Left ventricle myocardium inferior (tissue), 1 donor: ENCODE results near the gene PKP1. TPM values are rescaled to one million over a fixed set of nuclear protein-coding genes. Genes with fewer than 3 reads are reported as not detected.
"Not testable (repeated sequence)": the region's sequence is repeated elsewhere in the genome, so short reads cannot be mapped to it uniquely, and the experiment has no call there.

ENCODE experiments used
- DNase-seq: peaks from one replicate; pipeline ENCODE4 v3.0.0-alpha.2; 2020
- H3K27ac ChIP-seq: fragments of 200-600 bp; replicated peaks from 2 replicates; pipeline ENCODE4 v1.8.0; 2021
- H3K27me3 ChIP-seq: fragments of 200-600 bp; 2 replicates; pipeline ENCODE4 v1.8.0; 2021; ENCODE audit warnings: low read depth
- H3K36me3 ChIP-seq: fragments of 200-600 bp; 2 replicates; pipeline ENCODE4 v1.8.0; 2021
- H3K4me1 ChIP-seq: fragments of 200-600 bp; 2 replicates; pipeline ENCODE4 v1.8.0; 2021
- H3K4me3 ChIP-seq: fragments of 200-600 bp; 2 replicates; pipeline ENCODE4 v1.8.0; 2021; ENCODE audit warnings: mild to moderate bottlenecking, moderate library complexity
- H3K9me3 ChIP-seq: fragments of 200-600 bp; replicated peaks from 2 replicates; pipeline ENCODE4 v1.8.0; 2021
- intact Hi-C: fragments of 100-400 bp; cut with micrococcal nuclease; formaldehyde crosslinking; loops from one replicate; pipeline ENCODE4 v1.11.0; 2022
- total RNA-seq: library from RNA; stranded (reverse); fragmentation: NEBNext Ultra II Directional; extraction: Animal tissue kit (Norgen Biotek cat#: 25700); gene quantifications from one replicate; pipeline ENCODE4 v1.2.1, GENCODE V29; 2021
- TF ChIP-seq, protein P1 (sequence below): fragments of 200-600 bp; IDR thresholded peaks from 2 replicates; pipeline ENCODE4 v1.8.0; 2021; ENCODE audit warnings: antibody characterized with exemption, mild to moderate bottlenecking, borderline replicate concordance
- donor health status: DM: no; HTN: yes; CAD: no; lungs with severe emphysema.

Gene PKP1
- total RNA-seq, 1 donor from 2014 or later = 0.38 TPM

DNA sequence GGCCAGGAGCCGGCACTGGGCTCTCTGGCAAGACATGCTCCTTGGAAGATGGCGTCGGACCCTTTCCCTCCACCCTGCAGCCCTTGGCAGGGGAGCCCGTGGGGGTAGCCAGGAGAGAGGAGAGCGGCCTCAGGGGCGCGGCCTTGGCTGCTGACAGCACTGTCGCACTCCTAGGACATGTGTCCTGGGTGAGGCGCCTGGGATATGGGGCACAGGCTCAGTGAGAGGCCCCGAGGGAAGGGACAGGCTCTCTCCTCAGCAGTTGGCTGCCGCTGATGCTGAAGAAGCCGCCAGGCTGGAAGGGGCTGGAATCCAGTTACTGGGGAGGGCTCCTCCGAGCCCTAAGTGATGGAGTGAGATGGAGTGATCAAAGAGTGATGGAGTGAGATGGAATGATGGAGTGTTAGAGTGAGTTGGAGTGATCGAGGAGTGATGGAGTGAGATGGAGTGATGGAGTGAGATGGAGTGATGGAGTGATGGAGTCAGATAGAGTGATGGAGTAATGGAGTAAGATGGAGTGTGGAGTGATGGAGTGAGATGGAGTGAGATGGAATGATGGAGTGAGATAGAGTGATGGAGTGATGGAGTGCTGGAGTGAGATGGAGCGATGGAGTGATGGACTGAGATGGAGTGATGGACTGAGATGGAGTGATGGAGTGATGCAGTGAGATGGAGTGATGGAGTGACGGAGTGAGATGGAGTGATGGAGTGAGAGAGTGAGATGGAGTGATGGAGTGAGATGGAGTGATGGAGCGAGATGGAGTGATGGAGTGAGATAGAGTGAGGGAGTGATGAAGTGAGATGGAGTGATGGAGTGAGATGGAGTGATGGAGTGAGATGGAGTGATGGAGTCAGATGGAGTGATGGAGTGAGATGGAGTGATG lies 27.6 kb upstream of the PKP1 start:
- H3K9me3 ChIP-seq = no peaks in the 10 kb centered on the region
- TF ChIP-seq, protein P1, sequence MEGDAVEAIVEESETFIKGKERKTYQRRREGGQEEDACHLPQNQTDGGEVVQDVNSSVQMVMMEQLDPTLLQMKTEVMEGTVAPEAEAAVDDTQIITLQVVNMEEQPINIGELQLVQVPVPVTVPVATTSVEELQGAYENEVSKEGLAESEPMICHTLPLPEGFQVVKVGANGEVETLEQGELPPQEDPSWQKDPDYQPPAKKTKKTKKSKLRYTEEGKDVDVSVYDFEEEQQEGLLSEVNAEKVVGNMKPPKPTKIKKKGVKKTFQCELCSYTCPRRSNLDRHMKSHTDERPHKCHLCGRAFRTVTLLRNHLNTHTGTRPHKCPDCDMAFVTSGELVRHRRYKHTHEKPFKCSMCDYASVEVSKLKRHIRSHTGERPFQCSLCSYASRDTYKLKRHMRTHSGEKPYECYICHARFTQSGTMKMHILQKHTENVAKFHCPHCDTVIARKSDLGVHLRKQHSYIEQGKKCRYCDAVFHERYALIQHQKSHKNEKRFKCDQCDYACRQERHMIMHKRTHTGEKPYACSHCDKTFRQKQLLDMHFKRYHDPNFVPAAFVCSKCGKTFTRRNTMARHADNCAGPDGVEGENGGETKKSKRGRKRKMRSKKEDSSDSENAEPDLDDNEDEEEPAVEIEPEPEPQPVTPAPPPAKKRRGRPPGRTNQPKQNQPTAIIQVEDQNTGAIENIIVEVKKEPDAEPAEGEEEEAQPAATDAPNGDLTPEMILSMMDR = no peak
- peaks cover 13% of the 10 kb centered on the region for H3K4me1 ChIP-seq
- intact Hi-C loops = loop anchor here (5.0 to 10.0 kb wide), 2 partner anchors 89 to 107 kb away; no protein-coding TSS in a partner anchor
- H3K27ac ChIP-seq = no peak overlapping the region
- peaks cover 28% of the 10 kb centered on the region for H3K27me3 ChIP-seq
- H3K4me3 ChIP-seq = no peak overlapping the region
- no peak for DNase-seq
- no peaks in the 10 kb centered on the region for H3K36me3 ChIP-seq

DNA sequence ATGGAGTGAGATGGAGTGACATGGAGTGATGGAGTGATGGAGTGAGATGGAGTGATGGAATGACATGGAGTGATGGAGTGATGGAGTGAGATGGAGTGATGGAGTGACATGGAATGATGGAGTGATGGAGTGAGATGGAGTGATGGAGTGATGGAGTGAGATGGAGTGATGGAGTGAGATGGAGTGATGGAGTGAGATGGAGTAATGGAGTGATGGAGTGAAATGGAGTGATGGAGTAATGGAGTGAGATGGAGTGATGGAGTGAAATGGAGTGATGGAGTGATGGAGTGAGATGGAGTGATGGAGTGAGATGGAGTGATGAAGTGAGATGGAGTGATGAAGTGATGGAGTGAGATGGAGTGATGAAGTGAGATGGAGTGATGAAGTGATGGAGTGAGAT lies 25.2 kb upstream of the PKP1 start:
- H3K36me3 ChIP-seq, H3K4me3 ChIP-seq, H3K9me3 ChIP-seq, H3K27ac ChIP-seq, DNase-seq: not testable (repeated sequence)
- intact Hi-C loops = loop anchor here (5.0 to 10.0 kb wide), 2 partner anchors 87 to 104 kb away; no protein-coding TSS in a partner anchor
- Histone ChIP-seq H3K4me1 (peaks cover 13% of the 10 kb centered on the region), H3K27me3 (peaks cover 40% of the 10 kb centered on the region)

DNA sequence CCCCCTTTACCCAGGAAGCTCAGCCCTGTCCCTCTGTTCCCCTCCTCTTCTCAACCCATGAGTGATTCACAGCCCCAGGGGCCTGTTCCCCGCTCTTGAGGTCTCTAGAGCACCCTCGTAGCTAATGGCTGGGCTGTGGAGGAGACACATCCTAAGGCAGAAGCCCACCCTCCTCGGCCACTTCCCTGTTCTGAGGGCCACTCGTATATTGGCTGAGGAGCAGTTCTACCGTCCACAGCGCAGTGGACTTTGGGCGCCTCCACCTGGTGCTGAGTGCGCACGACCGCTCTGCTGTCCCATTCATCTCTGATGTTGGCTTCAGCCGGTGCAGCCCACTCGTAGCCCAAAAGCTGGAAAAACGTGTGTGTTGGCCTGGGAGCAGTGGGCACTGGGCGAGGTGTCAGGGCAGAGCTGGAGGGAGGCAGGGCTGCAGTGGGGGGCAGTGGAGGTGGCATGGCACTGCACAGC lies 24.5 kb upstream of the PKP1 start:
- intact Hi-C loops = loop anchor here (5.0 to 10.0 kb wide), 2 partner anchors 86 to 104 kb away; no protein-coding TSS in a partner anchor
- Histone ChIP-seq H3K9me3 (no peaks in the 10 kb centered on the region), H3K27ac (no peak overlapping the region), H3K36me3 (no peaks in the 10 kb centered on the region), H3K27me3 (peaks cover 41% of the 10 kb centered on the region), H3K4me3 (no peak overlapping the region), H3K4me1 (peaks cover 13% of the 10 kb centered on the region)
- TF ChIP-seq, protein P1 = no peak
- no peak for DNase-seq

DNA sequence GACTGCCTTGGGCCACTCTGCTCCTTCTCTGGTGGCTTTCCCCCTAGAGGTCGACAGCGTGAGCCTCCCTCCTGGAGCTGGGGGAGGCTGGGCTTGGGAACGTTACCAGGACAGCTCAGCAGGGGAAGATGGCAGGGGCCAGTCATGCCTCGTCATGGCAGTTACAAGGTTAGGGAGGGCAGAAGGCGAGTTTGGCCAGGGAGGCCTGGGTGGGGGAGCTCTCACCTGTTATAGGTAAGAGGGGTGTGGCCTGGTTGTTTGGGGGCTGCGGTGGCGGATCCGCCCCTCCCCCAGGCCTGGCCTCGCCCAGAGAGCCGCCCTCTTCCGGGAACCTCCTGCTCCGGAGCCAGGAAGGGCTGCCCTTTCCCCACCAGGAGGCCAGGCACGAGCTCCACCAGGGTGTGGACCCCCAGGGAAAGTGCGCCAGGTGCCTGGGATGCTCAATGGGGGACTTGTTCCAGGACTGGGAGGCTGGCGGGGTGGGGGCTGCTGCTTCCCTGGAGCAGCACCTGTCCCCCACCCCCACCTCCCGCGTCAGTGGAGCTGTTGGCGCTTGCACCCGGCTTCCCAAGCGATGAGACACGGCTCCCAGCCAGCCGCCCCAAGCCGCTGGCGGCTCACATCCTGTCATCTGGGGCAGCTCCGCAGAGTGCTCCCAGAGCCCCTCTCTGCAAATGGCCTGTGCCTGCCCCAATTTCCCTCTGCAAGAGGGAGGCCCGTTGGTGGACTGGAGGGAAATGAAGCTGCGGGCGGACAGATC lies 23.6 kb upstream of the PKP1 start:
- Histone ChIP-seq H3K4me3 (peak overlapping the region; percentile 35), H3K27me3 (peaks cover 49% of the 10 kb centered on the region), H3K36me3 (no peaks in the 10 kb centered on the region), H3K27ac (no peak overlapping the region), H3K9me3 (no peaks in the 10 kb centered on the region), H3K4me1 (peaks cover 13% of the 10 kb centered on the region)
- TF ChIP-seq, protein P1 = no peak
- intact Hi-C loops = loop anchor here (5.0 to 10.0 kb wide), 2 partner anchors 85 to 103 kb away; no protein-coding TSS in a partner anchor
- no peak for DNase-seq

DNA sequence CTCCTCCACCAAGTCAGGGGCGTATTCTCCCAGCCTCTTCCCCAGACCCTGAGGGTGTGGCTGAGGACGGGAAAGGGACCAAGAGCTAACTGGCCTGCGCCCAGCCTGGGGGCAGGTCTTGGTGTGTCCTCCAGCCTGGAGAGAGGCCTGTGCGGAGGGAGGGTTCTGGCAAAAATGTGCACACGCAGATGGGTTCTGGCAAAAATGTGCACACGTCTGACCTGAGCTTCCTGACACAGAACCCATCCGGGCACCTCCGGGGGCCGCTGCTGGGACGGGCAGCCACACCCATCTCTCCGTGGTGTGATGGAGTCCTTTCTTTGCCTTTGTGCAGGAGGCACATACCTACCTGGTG lies 23.1 kb upstream of the PKP1 start:
- H3K36me3 ChIP-seq = no peaks in the 10 kb centered on the region
- peak overlapping the region; percentile 35 for H3K4me3 ChIP-seq
- intact Hi-C loops = no loop called here
- no peak for DNase-seq
- peaks cover 13% of the 10 kb centered on the region for H3K4me1 ChIP-seq
- H3K9me3 ChIP-seq = no peaks in the 10 kb centered on the region
- H3K27ac ChIP-seq = no peak overlapping the region
- peaks cover 52% of the 10 kb centered on the region for H3K27me3 ChIP-seq
- TF ChIP-seq, protein P1 = no peak
